Panc1 (cell line): ENCODE measurements around the gene MAGEB4. TPM values are rescaled to one million over a fixed set of nuclear protein-coding genes. Genes with fewer than 3 reads are reported as not detected.

Experiments
- ATAC-seq: fragments of 200-7000 bp; cut with Tn5 transposase; 2 replicates; pipeline ENCODE4 v1.9.1; 2020; ENCODE audit warnings: mild to moderate bottlenecking, moderate library complexity
- BruUV-seq: library from RNA; stranded (reverse); fragments of 400-500 nt; replicated peaks from 2 replicates; lab custom pipeline; 2021; lab: Mats Ljungman, UMichigan
- CTCF ChIA-PET: fragments of 300-600 bp; sonication (Branson Sonifier 250); formaldehyde crosslinking; loops from one replicate; lab custom pipeline; 2022; ENCODE audit warnings: antibody characterized with exemption; lab: Charles Lee
- POLR2A ChIA-PET: fragments of 300-600 bp; sonication (Branson Sonifier 250); formaldehyde crosslinking; loops from one replicate; lab custom pipeline; 2022; ENCODE audit warnings: antibody characterized with exemption; lab: Charles Lee
- DNase-seq: peaks from one replicate; pipeline ENCODE4 v3.0.0-alpha.2; 2010; ENCODE audit warnings: low read depth, low spot score
- H3K27ac ChIP-seq: 2 replicates; pipeline ENCODE4 v1.5.1; 2011; ENCODE audit warnings: mild to moderate bottlenecking, low read length, inconsistent platforms
- H3K27me3 ChIP-seq: fragments of 200-500 bp; sonication (Bioruptor generic); 2 replicates; pipeline ENCODE4 v1.6.0; 2014; ENCODE audit warnings: low read length, inconsistent platforms; ENCODE audit not compliant: control insufficient read depth, insufficient read depth
- H3K36me3 ChIP-seq: fragments of 200-500 bp; sonication (Bioruptor generic); 2 replicates; pipeline ENCODE4 v1.5.1; 2014; ENCODE audit warnings: inconsistent platforms, mild to moderate bottlenecking, low read length, moderate library complexity; ENCODE audit not compliant: control insufficient read depth, insufficient read depth
- H3K4me1 ChIP-seq: 2 replicates; pipeline ENCODE4 v1.5.1; 2011; ENCODE audit warnings: inconsistent platforms, mild to moderate bottlenecking, low read length, moderate library complexity; ENCODE audit not compliant: control insufficient read depth, insufficient read depth
- H3K4me3 ChIP-seq, 2 experiments: 2 replicates each; pipeline ENCODE4 v1.5.1; 2011 to 2012; ENCODE audit warnings: low read depth in 2 of 2, low read length in 2 of 2, mild to moderate bottlenecking in 2 of 2, inconsistent platforms in 1 of 2, moderate library complexity in 1 of 2
- H3K9me3 ChIP-seq: fragments of 200-500 bp; sonication (Bioruptor generic); 2 replicates; pipeline ENCODE4 v1.5.1; 2014; ENCODE audit warnings: low read depth, mild to moderate bottlenecking, inconsistent platforms, low read length, moderate library complexity; ENCODE audit not compliant: control insufficient read depth, insufficient read depth
- CTCF ChIP-seq: fragments of 450-650 bp; IDR thresholded peaks from 2 replicates; pipeline ENCODE4 v1.5.1; 2017; ENCODE audit warnings: mild to moderate bottlenecking
- POLR2AphosphoS5 ChIP-seq: IDR thresholded peaks from 2 replicates; pipeline ENCODE4 v1.6.1; 2012; ENCODE audit warnings: mild to moderate bottlenecking, low read depth, low read length, moderate library complexity
- SIN3A ChIP-seq: IDR thresholded peaks from 2 replicates; pipeline ENCODE4 v1.6.1; 2012; ENCODE audit warnings: low read depth, mild to moderate bottlenecking, low read length, moderate library complexity, borderline replicate concordance; ENCODE audit not compliant: insufficient read depth
- TCF7L2 ChIP-seq: IDR thresholded peaks from 2 replicates; pipeline ENCODE4 v1.6.1; 2011; ENCODE audit warnings: mild to moderate bottlenecking, low read depth, low read length, inconsistent platforms
- in situ Hi-C: cut with HindIII; loops from 2 replicates; pipeline ENCODE4 v1.10.0; 2016; ENCODE audit warnings: low sequenced_read_pairs, low pct_unique_long_range_greater_than_20kb
- intact Hi-C: fragments of 100-400 bp; cut with micrococcal nuclease; formaldehyde crosslinking; loops from one replicate; pipeline ENCODE4 v1.10.0; 2022; ENCODE audit not compliant: unreplicated experiment
- total RNA-seq: library from RNA; stranded (reverse); gene quantifications from one replicate; pipeline ENCODE4 v1.2.1, GENCODE V29; 2021; ENCODE audit not compliant: unreplicated experiment
- TF ChIP-seq, protein P1 (sequence below), 2 experiments: IDR thresholded peaks; 2 replicates each; pipeline ENCODE4 v1.6.1; 2011 to 2012; ENCODE audit warnings: low read depth in 2 of 2, control low read depth in 1 of 2, low read length in 1 of 2, mild to moderate bottlenecking in 1 of 2, moderate library complexity in 1 of 2; ENCODE audit not compliant: insufficient read depth in 1 of 2

Gene MAGEB4
- total RNA-seq, 1 experiment from 2014 or later, result not detected

DNA sequence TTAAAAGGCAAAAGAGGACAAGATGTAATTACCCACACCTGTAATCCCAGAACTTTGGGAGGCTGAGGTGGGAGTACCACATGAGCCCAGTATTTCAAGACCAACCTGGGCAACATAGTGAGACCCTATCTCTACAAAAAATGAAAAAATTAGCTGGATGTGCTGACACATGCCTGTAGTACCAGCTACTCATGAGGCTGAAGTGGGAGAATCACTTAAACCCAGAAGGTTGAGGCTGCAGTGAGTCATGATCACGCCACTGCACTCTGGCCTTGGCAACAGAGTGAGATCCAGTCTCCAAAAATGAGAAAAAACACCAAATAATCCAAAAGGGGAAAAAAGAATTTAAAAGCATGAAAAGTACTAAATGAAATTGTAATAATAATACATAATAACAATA, 36.6 kb downstream of the MAGEB4 start:
- ATAC-seq, result no peak
- H3K4me1 ChIP-seq, result no peaks in the 10 kb centered on the region
- H3K36me3 ChIP-seq, result no peaks in the 10 kb centered on the region
- TF ChIP-seq SIN3A, result no peak
- TF ChIP-seq, protein P1, sequence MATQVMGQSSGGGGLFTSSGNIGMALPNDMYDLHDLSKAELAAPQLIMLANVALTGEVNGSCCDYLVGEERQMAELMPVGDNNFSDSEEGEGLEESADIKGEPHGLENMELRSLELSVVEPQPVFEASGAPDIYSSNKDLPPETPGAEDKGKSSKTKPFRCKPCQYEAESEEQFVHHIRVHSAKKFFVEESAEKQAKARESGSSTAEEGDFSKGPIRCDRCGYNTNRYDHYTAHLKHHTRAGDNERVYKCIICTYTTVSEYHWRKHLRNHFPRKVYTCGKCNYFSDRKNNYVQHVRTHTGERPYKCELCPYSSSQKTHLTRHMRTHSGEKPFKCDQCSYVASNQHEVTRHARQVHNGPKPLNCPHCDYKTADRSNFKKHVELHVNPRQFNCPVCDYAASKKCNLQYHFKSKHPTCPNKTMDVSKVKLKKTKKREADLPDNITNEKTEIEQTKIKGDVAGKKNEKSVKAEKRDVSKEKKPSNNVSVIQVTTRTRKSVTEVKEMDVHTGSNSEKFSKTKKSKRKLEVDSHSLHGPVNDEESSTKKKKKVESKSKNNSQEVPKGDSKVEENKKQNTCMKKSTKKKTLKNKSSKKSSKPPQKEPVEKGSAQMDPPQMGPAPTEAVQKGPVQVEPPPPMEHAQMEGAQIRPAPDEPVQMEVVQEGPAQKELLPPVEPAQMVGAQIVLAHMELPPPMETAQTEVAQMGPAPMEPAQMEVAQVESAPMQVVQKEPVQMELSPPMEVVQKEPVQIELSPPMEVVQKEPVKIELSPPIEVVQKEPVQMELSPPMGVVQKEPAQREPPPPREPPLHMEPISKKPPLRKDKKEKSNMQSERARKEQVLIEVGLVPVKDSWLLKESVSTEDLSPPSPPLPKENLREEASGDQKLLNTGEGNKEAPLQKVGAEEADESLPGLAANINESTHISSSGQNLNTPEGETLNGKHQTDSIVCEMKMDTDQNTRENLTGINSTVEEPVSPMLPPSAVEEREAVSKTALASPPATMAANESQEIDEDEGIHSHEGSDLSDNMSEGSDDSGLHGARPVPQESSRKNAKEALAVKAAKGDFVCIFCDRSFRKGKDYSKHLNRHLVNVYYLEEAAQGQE (IDR thresholded peaks at IDR 0.05; ENCODE audit: insufficient read depth in 1 of 2, low read depth in 2 of 2, low read length in 1 of 2), result no peak
- no peak for TF ChIP-seq TCF7L2
- no peak for TF ChIP-seq POLR2AphosphoS5
- no peak for TF ChIP-seq CTCF
- in situ Hi-C loops (no loop called here), intact Hi-C loops (no loop called here)
- DNase-seq, result no peak
- H3K4me3 ChIP-seq, result no peak overlapping the region
- ChIA-PET POLR2A (no interaction called here), CTCF (no interaction called here)
- H3K27me3 ChIP-seq, result no peaks in the 10 kb centered on the region
- H3K9me3 ChIP-seq, result no peaks in the 10 kb centered on the region
- H3K27ac ChIP-seq, result no peak overlapping the region
- no TSS peak for BruUV-seq

- POLR2A ChIA-PET, result no interaction called here
- Histone ChIP-seq H3K27me3 (no peaks in the 10 kb centered on the region), H3K4me1 (no peaks in the 10 kb centered on the region), H3K36me3 (no peaks in the 10 kb centered on the region), H3K4me3 (no peak overlapping the region), H3K9me3 (no peaks in the 10 kb centered on the region; the same call in 1 of the 2 replicates), H3K27ac (no peak overlapping the region)
- DNase-seq, result no peak
- in situ Hi-C loops (no loop called here), intact Hi-C loops (no loop called here)
- ATAC-seq, result no peak
- TF ChIP-seq TCF7L2 (no peak), CTCF (no peak), POLR2AphosphoS5 (no peak), SIN3A (no peak)
- TF ChIP-seq, protein P1 (IDR thresholded peaks at IDR 0.05; ENCODE audit: insufficient read depth in 1 of 2, low read depth in 2 of 2, low read length in 1 of 2), result no peak
- CTCF ChIA-PET, result no interaction called here
- BruUV-seq, result no TSS peak
Measured at GRCh38 chrX:30280428-30280827, 38.6 kb downstream of the MAGEB4 start.
